ENCODE measurements around the gene BCL2L14. TPM values are rescaled to one million over a fixed set of nuclear protein-coding genes. Genes with fewer than 3 reads are reported as not detected.
"Not testable (repeated sequence)": the region's sequence is repeated elsewhere in the genome, so short reads cannot be mapped to it uniquely, and the experiment has no call there.

The BCL2L14 gene
- total RNA-seq, 2 donors from 2014 or later = 54.4 to 57.6 TPM

- intact Hi-C loops (cut with DNase I, micrococcal nuclease) = no loop called here
- ATAC-seq (no peak), DNase-seq (no peak)
These were observed 67.7 kb downstream of the BCL2L14 start for GRCh38 chr12:12138203-12139154.

GRCh38 chr12:12141000-12141399 is 70.3 kb downstream of the BCL2L14 start:
- ATAC-seq (no peak), DNase-seq (no peak)
- intact Hi-C loops (cut with DNase I, micrococcal nuclease) = no loop called here

GRCh38 chr12:12144531-12144930 is 73.8 kb downstream of the BCL2L14 start:
- DNase-seq; intact Hi-C loops (cut with DNase I, micrococcal nuclease); ATAC-seq: not testable (repeated sequence)

GRCh38 chr12:12147111-12147510 is 76.4 kb downstream of the BCL2L14 start:
- intact Hi-C loops (cut with DNase I, micrococcal nuclease) = no loop called here

More at GRCh38 chr12:12147111-12147510, 76.4 kb downstream of the BCL2L14 start:
- DNase-seq = no peak
- ATAC-seq = no peak

Small RNA genes lying within 50 kb of the gene (microRNA-seq; reads per million reads assigned to microRNA genes)
- gene MIR1244-4 = 0 reads per million in 2 donors

Other genes with a start within 250 kb of the BCL2L14 start
- gene LRP6, start 196.1 kb downstream of the BCL2L14 start, total RNA-seq = 10 to 100 TPM; 31.2 to 32.7 TPM

Data from left colon (tissue), 2 donors.